ENCODE results near the gene PCDH17.

Gene PCDH17

DNA sequence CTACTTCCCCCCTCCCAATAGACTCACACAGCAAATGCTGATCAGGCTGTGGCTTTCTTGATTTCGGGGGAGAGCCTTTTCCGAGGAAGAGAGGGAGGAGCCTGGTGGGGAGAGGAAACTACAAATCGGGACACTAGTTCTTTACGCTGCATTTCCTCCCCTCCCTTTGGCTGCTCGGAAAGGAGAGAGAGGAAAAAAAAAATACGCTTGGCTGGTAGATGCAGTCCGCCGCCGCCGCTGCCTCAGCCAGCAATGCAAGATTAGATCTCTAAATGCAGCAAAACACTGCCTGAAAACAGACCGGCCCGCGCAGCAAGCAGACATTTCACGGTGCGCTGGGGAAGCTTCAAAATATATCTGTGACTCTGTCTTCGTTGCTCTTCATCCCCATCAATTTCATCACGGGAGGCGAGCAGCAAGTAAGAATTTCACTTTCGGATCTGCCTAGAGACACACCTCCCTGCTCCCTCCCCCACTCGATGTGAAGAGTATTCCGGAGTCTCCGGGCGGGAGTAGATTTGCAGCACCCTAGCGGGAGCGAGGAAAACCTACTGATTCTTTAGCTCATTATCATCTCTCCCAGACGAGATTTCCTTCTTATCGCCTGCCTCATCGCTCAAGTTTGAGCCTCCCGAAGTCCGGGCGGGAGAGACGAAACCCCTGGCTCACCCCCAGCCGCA, at the start of gene PCDH17:
TSS of gene PCDH17 (plus strand) at position 149 of the 680 bp plus-strand sequence. CDS start 803 bp downstream, outside the sequence.
- peaks cover 11% of the 10 kb centered on the region for H3K36me3 Mint-ChIP-seq (ENCODE audit: low read depth)
- peaks cover 67% of the 10 kb centered on the region for H3K27me3 Mint-ChIP-seq
- H3K27ac Mint-ChIP-seq: no peak within 1 kb of the TSS
- H3K4me3 Mint-ChIP-seq: peak within 1 kb of the TSS; percentile 67
- ATAC-seq (no peak), DNase-seq (peak; percentile 1)
- H3K4me1 Mint-ChIP-seq: peaks cover 42% of the 10 kb centered on the region
- peaks cover 6% of the 10 kb centered on the region for H3K9me3 Mint-ChIP-seq

DNA sequence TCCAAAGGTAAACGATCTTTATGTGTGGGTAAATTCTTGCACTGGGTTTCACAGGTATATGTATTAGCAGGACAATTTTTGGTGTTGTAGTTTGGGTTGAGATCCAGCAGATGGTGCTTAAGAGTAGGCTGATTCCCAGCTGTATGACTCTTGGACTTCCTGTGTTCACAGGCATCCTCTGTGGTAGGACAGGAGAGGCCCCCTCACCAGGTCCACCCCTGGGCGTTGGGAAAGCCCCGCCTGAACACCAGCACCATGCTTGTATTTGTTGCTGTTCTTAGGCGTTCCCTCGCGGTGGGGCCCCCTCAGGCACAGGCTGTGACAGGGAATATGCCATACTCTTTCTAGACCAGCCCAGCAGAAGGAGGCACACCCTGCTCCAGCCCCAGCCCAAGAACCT, 49.5 kb upstream of the PCDH17 start:
- ATAC-seq: no peak
- H3K36me3 Mint-ChIP-seq (ENCODE audit: low read depth): no peaks in the 10 kb centered on the region
- no peaks in the 10 kb centered on the region for H3K4me1 Mint-ChIP-seq
- H3K27me3 Mint-ChIP-seq: no peaks in the 10 kb centered on the region
- no peak overlapping the region for H3K4me3 Mint-ChIP-seq
- no peak for DNase-seq
- no peak overlapping the region for H3K27ac Mint-ChIP-seq
- peaks cover 11% of the 10 kb centered on the region for H3K9me3 Mint-ChIP-seq

DNA sequence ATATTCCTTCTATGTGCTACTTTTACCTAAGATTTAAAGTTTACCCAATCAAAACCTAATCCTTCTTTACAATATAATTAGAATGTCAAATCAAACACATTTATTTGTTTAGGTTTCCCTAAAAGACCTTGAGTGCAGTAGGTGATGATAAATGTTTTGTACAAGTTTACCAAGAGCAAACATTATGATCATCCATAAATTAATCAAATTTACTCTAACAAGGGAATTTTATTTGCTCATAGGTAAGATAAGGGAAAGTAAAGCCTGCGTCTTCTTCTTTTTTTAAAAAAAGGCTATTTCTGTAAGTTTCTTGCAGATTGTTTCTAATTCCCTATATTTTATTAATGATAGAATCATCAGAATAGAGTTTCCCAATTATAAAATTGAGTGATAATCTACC, 48.0 kb upstream of the PCDH17 start:
- no peak for DNase-seq
- H3K36me3 Mint-ChIP-seq (ENCODE audit: low read depth): no peaks in the 10 kb centered on the region
- no peaks in the 10 kb centered on the region for H3K27me3 Mint-ChIP-seq
- no peak overlapping the region for H3K27ac Mint-ChIP-seq
- peaks cover 7% of the 10 kb centered on the region for H3K9me3 Mint-ChIP-seq
- no peak for ATAC-seq
- H3K4me3 Mint-ChIP-seq: no peak overlapping the region
- no peaks in the 10 kb centered on the region for H3K4me1 Mint-ChIP-seq

GRCh38 chr13:57588639-57589038, 42.9 kb upstream of the PCDH17 start:
- H3K27me3 Mint-ChIP-seq: no peaks in the 10 kb centered on the region
- ATAC-seq: no peak
- H3K27ac Mint-ChIP-seq: no peak overlapping the region
- H3K9me3 Mint-ChIP-seq: peaks cover 7% of the 10 kb centered on the region
- no peaks in the 10 kb centered on the region for H3K36me3 Mint-ChIP-seq (ENCODE audit: low read depth)
- H3K4me3 Mint-ChIP-seq: no peak overlapping the region
- no peak for DNase-seq
- H3K4me1 Mint-ChIP-seq: no peaks in the 10 kb centered on the region

DNA sequence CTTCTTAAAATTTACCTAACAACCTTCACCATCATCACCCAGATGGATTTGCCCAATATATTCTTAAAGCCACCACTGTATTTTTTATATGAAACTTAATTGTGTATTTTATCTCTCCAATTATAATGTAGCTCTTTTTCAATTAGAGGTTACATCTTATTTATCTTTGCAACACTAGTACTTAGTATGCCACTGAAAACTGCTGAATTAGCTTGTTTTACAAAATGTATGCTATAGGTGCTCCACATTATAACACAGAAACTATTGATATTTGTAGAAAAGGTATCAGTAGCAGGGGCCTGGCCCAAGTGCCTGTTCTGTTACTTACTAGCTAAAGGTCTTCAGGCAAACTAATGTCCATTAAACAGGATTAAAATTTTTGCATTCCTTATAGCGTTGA, 35.8 kb upstream of the PCDH17 start:
- no peak overlapping the region for H3K4me3 Mint-ChIP-seq
- no peaks in the 10 kb centered on the region for H3K36me3 Mint-ChIP-seq (ENCODE audit: low read depth)
- no peak overlapping the region for H3K27ac Mint-ChIP-seq
- DNase-seq (no peak), ATAC-seq (no peak)
- no peaks in the 10 kb centered on the region for H3K27me3 Mint-ChIP-seq
- H3K9me3 Mint-ChIP-seq: peaks cover 5% of the 10 kb centered on the region
- H3K4me1 Mint-ChIP-seq: no peaks in the 10 kb centered on the region

GRCh38 chr13:57601536-57601935, 30.0 kb upstream of the PCDH17 start:
- peaks cover 5% of the 10 kb centered on the region for H3K9me3 Mint-ChIP-seq
- H3K36me3 Mint-ChIP-seq (ENCODE audit: low read depth): no peaks in the 10 kb centered on the region
- no peaks in the 10 kb centered on the region for H3K4me1 Mint-ChIP-seq
- no peak overlapping the region for H3K27ac Mint-ChIP-seq
- H3K4me3 Mint-ChIP-seq: no peak overlapping the region
- H3K27me3 Mint-ChIP-seq: no peaks in the 10 kb centered on the region
- DNase-seq (no peak), ATAC-seq (no peak)

DNA sequence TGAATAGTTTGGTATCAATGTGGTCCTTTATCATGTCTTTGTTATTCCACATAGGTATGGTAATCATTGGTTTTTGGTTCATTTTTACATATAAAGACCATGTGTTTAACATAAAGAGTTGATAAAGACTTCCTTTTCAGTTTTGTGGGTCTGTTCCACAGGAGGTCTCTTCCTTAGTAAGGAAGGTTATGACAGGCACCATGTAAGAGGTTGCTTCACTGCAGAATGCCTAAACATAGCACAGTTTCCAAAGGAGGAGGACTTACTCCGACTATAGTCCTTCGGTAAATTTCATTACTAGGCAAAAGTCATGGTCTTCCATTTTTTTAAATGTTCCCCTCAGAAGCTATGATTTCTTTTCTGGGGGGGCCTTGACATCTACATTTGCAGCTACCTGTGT, 27.1 kb upstream of the PCDH17 start:
- ATAC-seq: no peak
- Mint-ChIP-seq H3K4me3 (no peak overlapping the region), H3K9me3 (no peaks in the 10 kb centered on the region), H3K36me3 (ENCODE audit: low read depth) (no peaks in the 10 kb centered on the region), H3K27me3 (no peaks in the 10 kb centered on the region), H3K27ac (no peak overlapping the region), H3K4me1 (no peaks in the 10 kb centered on the region)
- DNase-seq: no peak

DNA sequence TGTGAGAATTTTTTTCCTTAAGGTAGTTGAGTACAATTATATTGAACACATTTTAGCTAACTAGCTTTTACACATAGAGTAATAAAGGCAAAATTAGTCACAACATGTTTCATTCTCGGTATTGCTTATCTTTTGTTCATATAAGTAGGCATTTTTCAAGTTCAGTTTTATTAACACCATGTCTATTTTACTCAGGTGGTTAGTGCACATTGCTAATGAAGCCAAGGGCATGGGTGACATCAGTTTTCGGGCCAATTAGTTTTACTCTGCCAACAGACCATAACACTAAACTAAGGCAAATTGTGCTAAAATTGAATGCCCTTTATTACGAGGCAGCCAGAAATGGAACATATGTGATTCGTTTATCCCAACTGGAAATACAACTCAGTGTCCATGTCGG, 19.6 kb upstream of the PCDH17 start:
- H3K27ac Mint-ChIP-seq: no peak overlapping the region
- no peak overlapping the region for H3K4me3 Mint-ChIP-seq
- DNase-seq (no peak), ATAC-seq (no peak)
- H3K9me3 Mint-ChIP-seq: no peaks in the 10 kb centered on the region
- H3K4me1 Mint-ChIP-seq: no peaks in the 10 kb centered on the region
- no peaks in the 10 kb centered on the region for H3K27me3 Mint-ChIP-seq
- H3K36me3 Mint-ChIP-seq (ENCODE audit: low read depth): no peaks in the 10 kb centered on the region

DNA sequence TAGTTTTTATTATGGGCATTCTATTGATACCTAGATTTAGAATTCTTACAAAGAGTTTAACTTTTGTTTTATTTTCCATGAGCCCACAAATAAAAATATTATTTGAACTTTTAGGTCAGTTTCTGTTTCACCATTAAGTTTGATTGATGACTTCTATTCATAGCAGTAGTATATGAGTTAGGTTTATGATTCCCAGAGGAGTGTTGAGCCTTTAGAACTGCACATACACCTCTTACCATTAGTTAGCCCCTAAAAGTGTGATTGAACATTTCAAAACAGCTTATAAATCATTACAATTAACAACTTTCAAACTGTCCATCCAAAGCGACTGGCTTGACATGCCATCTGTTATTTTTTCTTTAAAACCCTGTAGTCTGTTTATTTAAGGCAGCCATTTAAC, 19.0 kb upstream of the PCDH17 start:
- Mint-ChIP-seq H3K4me1 (no peaks in the 10 kb centered on the region), H3K27ac (no peak overlapping the region), H3K4me3 (no peak overlapping the region), H3K9me3 (no peaks in the 10 kb centered on the region), H3K36me3 (ENCODE audit: low read depth) (no peaks in the 10 kb centered on the region), H3K27me3 (no peaks in the 10 kb centered on the region)
- DNase-seq: no peak
- no peak for ATAC-seq

- Mint-ChIP-seq H3K27ac (no peak overlapping the region), H3K27me3 (peaks cover 24% of the 10 kb centered on the region), H3K4me3 (no peak overlapping the region), H3K36me3 (ENCODE audit: low read depth) (peaks cover under 1% of the 10 kb centered on the region), H3K9me3 (no peaks in the 10 kb centered on the region), H3K4me1 (peaks cover 13% of the 10 kb centered on the region)
- ATAC-seq (no peak), DNase-seq (peak; percentile 5)
These were observed 6.7 kb upstream of the PCDH17 start for GRCh38 chr13:57624565-57625435.

- DNase-seq: no peak
- H3K27ac Mint-ChIP-seq: no peak overlapping the region
- no peak for ATAC-seq
- peaks cover 5% of the 10 kb centered on the region for H3K36me3 Mint-ChIP-seq (ENCODE audit: low read depth)
- no peak overlapping the region for H3K4me3 Mint-ChIP-seq
- peaks cover 2% of the 10 kb centered on the region for H3K9me3 Mint-ChIP-seq
- peaks cover 36% of the 10 kb centered on the region for H3K4me1 Mint-ChIP-seq
- H3K27me3 Mint-ChIP-seq: peaks cover 52% of the 10 kb centered on the region
These were observed 3.9 kb upstream of the PCDH17 start for GRCh38 chr13:57627663-57628062.

DNA sequence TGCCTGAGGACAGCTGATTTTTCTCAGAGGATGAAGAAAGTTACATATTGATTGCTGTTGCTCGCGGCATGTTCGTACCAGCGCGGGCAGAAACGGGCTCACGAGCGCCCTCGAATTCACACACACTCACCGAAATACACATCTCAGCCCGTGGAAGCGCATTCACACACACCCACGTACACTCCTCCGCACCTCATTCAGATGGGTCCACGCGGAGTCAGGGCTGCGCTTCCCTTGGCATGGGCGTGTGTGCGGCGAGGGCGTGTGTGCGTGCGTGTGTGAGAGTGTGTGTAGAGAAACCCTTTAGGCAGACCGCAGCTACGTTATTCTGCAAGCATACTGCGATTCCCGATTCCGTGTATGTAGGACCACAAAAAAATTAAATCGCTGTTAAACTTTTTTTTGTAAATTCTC, 2.1 kb upstream of the PCDH17 start:
- DNase-seq (no peak), ATAC-seq (no peak)
- Mint-ChIP-seq H3K27ac (no peak overlapping the region), H3K4me3 (peak overlapping the region; percentile 53), H3K27me3 (peaks cover 68% of the 10 kb centered on the region), H3K9me3 (peaks cover 6% of the 10 kb centered on the region), H3K4me1 (peaks cover 42% of the 10 kb centered on the region), H3K36me3 (ENCODE audit: low read depth) (peaks cover 11% of the 10 kb centered on the region)

DNA sequence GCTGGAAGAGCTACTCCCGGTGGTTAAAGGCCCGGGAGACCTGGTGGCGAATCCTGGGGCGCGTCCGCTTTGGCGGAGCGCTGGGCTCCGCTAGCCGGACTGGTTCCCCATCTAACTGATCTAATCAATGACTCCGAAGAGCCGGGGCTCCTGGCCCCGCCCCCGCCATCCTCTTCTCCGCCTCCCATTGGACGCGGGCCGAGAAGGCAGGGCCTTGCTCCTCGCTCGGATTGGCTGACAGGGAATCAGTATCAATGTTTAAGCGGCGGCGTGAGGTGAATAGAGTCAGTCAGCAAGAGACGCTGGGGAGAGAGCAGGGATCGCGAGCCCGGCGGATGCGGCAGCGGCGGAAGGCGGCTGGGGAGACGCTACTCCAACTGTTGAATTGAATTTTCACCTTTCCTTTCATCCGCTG, 1.7 kb upstream of the PCDH17 start:
- Mint-ChIP-seq H3K27me3 (peaks cover 71% of the 10 kb centered on the region), H3K9me3 (peaks cover 6% of the 10 kb centered on the region), H3K4me1 (peaks cover 42% of the 10 kb centered on the region), H3K27ac (no peak overlapping the region), H3K4me3 (peak overlapping the region; percentile 53), H3K36me3 (ENCODE audit: low read depth) (peaks cover 11% of the 10 kb centered on the region)
- ATAC-seq: peak; percentile 37
- peak; percentile 32 for DNase-seq

DNA sequence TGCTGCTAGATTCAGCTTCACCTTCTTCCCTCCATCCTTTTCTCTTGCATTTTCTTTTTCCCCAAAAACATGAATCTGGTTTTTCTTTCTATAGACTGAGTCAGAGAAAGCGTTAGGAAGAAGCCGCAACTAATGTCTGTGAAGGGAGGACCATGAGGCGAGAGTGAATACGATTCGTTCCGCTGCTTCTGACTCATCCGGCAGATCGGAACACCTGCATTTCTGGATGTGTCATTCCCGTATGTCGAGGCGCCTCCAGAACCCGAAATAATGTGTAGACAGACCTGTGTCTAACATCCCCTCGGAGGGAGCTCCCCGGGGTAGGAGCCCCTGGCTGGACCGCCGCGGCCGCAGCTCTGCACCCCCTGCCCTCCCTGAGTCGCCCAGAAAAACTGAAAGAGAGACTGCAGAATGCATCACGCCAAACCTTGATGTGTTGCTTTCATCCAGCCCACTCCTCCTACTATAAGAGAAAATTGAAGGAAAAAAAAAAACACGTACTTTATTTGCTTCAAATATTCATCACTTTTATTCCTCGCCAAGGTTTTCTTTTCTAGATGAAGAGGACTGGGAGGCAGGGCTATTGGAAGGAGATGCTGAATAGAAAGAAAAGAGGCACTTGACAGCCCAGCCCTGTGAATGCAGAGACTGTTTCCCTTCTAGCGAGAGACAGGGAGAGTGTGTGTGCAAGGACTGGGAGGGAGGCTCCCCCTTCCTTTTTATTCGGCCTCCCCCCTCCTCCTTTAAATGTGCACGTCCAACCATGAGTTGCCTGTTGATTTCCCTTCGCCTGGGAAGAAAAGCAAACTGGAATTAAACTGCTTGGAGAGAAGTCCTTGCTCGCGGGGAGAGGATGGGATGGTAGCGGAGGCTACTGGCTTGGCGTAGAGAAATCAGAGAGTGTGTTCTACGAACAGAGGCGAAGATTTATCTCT, 616 bp upstream of the PCDH17 start:
- no peak overlapping the region for H3K27ac Mint-ChIP-seq
- ATAC-seq: no peak
- peaks cover 42% of the 10 kb centered on the region for H3K4me1 Mint-ChIP-seq
- peaks cover 71% of the 10 kb centered on the region for H3K27me3 Mint-ChIP-seq
- peaks cover 6% of the 10 kb centered on the region for H3K9me3 Mint-ChIP-seq
- H3K4me3 Mint-ChIP-seq: peak overlapping the region; percentile 67
- peaks cover 11% of the 10 kb centered on the region for H3K36me3 Mint-ChIP-seq (ENCODE audit: low read depth)
- DNase-seq: peak; percentile 1
